GM18951 (cell line): ENCODE measurements around the gene PIWIL1.

Source experiments
- POLR2A ChIP-seq: IDR thresholded peaks from 4 replicates; pipeline ENCODE4 v1.6.1; 2011; ENCODE audit warnings: mild to moderate bottlenecking; ENCODE audit not compliant: insufficient read length, insufficient read depth; ENCODE audit errors: extremely low read depth
- in situ Hi-C: fragments of 300-500 bp; cut with MboI; formaldehyde crosslinking; loops from one replicate; pipeline ENCODE4 v1.12.0; 2022; ENCODE audit warnings: low sequenced_read_pairs, mixed read lengths, inconsistent platforms; ENCODE audit not compliant: unreplicated experiment

PIWIL1 gene

DNA sequence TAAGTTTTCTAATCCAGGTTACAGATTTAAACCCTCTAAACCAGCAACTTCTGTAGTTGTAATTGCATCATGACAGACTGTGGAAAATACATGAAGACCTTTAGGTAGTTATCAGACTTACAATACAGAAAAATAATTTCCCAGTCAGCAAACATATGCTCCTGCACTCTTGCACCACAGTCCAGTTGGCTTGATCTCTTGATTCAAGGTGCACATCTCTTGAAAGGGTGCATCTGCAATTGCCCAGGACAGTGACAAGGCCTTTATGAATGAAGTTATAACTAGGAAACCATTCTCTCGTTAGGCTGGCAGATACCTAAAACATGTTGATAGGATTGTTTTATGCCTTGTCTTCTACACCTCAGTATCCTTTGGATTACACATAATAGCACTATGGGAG lies 7.6 kb downstream of the PIWIL1 start:
- no peak for TF ChIP-seq POLR2A
- in situ Hi-C loops, result loop anchor here (25.0 kb wide), 1 partner anchor 308 kb away; no protein-coding TSS in a partner anchor

DNA sequence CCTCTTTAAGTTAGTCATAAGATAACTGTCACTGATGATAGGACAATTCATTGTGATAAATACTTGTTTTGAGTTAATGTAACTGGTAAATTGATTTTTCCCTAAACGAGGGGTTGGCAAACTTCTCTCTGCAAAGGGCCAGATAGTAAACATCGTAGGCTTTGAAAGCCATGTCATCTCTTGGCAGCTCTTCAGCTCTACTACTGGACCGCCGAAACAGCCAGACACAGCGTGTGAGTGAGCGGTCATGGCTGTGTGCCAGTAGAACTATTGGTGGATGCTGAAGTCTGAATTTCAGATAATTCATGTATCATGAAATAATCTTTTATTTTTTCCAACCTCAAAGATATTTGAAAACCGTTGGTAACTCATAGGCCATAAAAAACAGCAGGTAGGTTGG lies 9.9 kb downstream of the PIWIL1 start:
- in situ Hi-C loops, result loop anchor here (25.0 kb wide), 1 partner anchor 310 kb away; no protein-coding TSS in a partner anchor

DNA sequence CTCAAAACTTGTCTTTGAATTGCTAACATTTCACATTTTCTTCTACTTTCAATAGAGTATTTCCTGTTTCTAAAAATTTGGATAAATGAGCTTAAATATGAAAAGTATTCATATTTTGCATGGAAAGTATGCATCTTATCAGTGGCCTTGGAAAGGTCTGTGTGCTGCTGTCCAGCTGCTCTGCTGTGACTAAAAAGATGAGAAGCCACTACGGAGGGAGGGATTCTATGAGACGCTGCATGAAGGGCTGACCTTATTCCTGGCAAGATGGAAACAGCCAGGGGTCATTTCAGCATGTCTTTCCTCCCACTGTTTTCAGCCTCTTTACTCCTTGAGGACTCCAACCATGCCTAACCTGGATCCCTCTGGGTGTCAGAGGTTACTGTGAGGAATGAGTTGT lies 13.0 kb downstream of the PIWIL1 start:
- in situ Hi-C loops, result no loop called here
- no peak for TF ChIP-seq POLR2A

More for the DNA sequence above, 9.9 kb downstream of the PIWIL1 start:
- TF ChIP-seq POLR2A, result no peak

- in situ Hi-C loops, result no loop called here
- no peak for TF ChIP-seq POLR2A
Measured at GRCh38 chr12:130351326-130351725, 13.6 kb downstream of the PIWIL1 start.

GRCh38 chr12:130353081-130353480 lies 15.4 kb downstream of the PIWIL1 start:
- in situ Hi-C loops, result no loop called here
- no peak for TF ChIP-seq POLR2A

- no peak for TF ChIP-seq POLR2A
- in situ Hi-C loops, result no loop called here
Measured at GRCh38 chr12:130354407-130354806, 16.7 kb downstream of the PIWIL1 start.

- no peak for TF ChIP-seq POLR2A
- in situ Hi-C loops, result no loop called here
Measured at GRCh38 chr12:130356222-130356621, 18.5 kb downstream of the PIWIL1 start.

DNA sequence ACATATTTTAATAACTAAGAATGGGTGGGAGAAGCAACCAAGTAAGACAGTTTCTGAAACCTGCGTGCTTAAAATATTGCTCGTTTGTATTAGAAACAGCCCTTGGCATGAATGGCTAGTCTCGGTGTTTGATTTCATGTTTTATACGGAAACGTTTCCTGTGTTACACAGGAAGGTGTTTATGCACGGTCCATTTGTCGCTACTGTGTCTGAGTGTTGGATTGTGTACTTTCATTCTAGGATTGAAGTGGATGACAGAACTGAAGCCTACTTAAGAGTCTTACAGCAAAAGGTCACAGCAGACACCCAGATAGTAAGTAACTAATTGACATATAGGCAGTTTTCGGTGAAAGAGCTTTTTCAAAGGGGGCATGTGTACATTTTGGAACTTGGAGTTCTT lies 19.6 kb downstream of the PIWIL1 start:
- TF ChIP-seq POLR2A, result no peak
- in situ Hi-C loops, result no loop called here

GRCh38 chr12:130357729-130358330 lies 20.1 kb downstream of the PIWIL1 start:
- TF ChIP-seq POLR2A, result no peak
- in situ Hi-C loops, result no loop called here

DNA sequence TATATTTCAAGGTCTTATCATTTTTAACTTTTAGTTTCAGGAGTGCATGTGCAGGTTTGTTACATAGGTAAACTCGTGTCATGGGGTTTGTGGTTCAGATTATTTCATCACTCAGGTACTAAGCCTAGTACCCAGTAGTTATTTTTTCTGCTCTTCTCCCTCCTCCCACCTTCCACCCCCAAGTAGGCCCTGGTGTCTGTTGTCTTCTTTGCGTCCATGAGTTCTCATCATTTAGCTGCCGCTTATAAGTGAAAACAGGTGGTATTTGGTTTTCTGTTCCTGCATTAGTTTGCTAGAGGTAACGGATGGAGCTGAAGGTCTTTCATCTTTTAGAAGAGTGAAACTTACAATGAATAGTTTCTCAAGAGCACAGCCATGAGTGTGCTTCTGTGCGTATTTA lies 24.4 kb downstream of the PIWIL1 start:
- in situ Hi-C loops, result no loop called here
- TF ChIP-seq POLR2A, result no peak

- in situ Hi-C loops, result no loop called here
- TF ChIP-seq POLR2A, result no peak
Measured at GRCh38 chr12:130364578-130364977, 26.9 kb downstream of the PIWIL1 start.

DNA sequence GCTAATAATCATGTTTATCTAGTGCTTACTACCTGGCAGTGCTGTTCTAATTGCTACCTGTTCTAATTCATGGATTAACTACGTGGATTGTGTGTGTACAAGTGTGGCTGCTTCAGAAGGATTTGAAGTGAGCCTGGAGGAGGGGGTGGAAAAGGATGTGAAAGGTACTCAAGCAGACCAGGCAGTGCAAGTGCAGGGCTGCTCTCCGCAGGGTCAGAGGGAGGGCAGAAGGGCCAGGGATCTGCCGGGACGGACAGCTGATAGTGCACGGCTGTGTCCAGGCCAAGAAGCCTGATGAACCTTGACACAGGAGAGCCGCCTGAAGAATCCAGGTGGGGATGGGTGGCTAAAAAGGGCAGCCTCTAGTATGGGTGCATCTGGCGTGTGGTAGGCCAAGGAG lies 28.5 kb downstream of the PIWIL1 start:
- in situ Hi-C loops, result no loop called here
- no peak for TF ChIP-seq POLR2A

DNA sequence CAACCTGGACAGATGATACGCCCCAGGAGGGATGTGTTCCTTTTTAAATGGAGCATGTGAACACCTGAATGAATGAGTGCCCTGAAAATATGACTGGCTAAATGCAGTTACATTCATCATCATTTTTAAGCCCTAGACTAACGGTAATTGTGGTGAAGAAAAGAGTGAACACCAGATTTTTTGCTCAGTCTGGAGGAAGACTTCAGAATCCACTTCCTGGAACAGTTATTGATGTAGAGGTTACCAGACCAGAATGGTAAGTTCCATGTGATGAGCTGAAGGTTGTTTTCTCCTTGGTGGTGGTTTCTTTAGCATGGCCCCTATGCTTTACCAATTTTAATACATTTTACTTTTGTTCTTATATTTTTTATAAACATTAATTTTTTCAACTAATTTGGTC lies 29.3 kb downstream of the PIWIL1 start:
- in situ Hi-C loops, result no loop called here

DNA sequence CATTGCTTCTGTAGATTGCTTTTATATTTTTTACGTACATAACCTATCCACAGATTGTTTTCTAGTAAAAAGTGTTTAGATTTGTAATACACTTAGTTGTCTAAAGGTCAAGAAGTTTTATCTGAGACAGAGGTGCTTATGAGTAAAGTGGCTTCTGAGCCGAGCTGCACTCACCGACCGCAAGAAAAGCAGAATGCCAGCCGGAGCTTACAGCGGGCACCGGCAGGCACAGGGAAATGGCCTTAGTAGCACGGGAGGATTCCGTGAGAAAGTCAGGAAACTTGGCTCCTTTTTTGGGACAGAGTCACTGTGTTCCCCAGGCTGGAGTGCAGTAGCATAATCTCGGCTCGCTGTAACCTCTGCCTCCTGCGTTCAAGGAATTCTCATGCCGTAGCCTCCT lies 29.8 kb downstream of the PIWIL1 start:
- no peak for TF ChIP-seq POLR2A
- in situ Hi-C loops, result no loop called here

More for the DNA sequence above, 29.3 kb downstream of the PIWIL1 start:
- no peak for TF ChIP-seq POLR2A

DNA sequence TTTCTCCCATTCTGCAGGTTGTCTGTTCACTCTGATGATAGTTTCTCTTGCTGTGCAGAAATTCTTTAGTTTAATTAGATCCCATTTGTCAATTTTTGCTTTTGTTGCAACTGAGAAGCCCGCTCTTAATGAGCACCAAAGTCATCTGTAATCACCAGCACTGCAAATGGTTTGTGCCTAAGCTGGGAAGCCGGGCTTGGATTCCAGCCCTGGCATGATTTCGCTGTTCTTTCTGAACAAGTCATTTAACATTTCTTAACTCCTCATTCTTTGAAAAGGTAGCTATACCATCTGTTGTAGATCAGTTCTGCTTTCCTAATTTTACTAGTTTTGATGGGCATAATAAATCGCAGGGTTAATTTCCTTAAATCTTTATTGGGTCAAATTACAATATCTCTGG lies 32.1 kb downstream of the PIWIL1 start:
- in situ Hi-C loops, result no loop called here
- TF ChIP-seq POLR2A, result no peak
